Measurements from ENCODE around the gene DOC2B.

- TF ChIP-seq POLR2AphosphoS5 (IDR thresholded peaks at IDR 0.05; ENCODE audit: low read depth, low read length) = no peak
- no peak for TF ChIP-seq CTCF (IDR thresholded peaks at IDR 0.05)
- TF ChIP-seq, protein P1, sequence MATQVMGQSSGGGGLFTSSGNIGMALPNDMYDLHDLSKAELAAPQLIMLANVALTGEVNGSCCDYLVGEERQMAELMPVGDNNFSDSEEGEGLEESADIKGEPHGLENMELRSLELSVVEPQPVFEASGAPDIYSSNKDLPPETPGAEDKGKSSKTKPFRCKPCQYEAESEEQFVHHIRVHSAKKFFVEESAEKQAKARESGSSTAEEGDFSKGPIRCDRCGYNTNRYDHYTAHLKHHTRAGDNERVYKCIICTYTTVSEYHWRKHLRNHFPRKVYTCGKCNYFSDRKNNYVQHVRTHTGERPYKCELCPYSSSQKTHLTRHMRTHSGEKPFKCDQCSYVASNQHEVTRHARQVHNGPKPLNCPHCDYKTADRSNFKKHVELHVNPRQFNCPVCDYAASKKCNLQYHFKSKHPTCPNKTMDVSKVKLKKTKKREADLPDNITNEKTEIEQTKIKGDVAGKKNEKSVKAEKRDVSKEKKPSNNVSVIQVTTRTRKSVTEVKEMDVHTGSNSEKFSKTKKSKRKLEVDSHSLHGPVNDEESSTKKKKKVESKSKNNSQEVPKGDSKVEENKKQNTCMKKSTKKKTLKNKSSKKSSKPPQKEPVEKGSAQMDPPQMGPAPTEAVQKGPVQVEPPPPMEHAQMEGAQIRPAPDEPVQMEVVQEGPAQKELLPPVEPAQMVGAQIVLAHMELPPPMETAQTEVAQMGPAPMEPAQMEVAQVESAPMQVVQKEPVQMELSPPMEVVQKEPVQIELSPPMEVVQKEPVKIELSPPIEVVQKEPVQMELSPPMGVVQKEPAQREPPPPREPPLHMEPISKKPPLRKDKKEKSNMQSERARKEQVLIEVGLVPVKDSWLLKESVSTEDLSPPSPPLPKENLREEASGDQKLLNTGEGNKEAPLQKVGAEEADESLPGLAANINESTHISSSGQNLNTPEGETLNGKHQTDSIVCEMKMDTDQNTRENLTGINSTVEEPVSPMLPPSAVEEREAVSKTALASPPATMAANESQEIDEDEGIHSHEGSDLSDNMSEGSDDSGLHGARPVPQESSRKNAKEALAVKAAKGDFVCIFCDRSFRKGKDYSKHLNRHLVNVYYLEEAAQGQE (IDR thresholded peaks at IDR 0.05; ENCODE audit: insufficient read depth in 1 of 2, low read depth in 2 of 2, low read length in 1 of 2) = no peak
- no peak for TF ChIP-seq SIN3A (IDR thresholded peaks at IDR 0.05; ENCODE audit: borderline replicate concordance, insufficient read depth, low read depth, low read length)
These were observed 44.9 kb upstream of the DOC2B start for GRCh38 chr17:226108-227077.
